ENCODE data around the gene CCNL2.

CCNL2 gene

DNA sequence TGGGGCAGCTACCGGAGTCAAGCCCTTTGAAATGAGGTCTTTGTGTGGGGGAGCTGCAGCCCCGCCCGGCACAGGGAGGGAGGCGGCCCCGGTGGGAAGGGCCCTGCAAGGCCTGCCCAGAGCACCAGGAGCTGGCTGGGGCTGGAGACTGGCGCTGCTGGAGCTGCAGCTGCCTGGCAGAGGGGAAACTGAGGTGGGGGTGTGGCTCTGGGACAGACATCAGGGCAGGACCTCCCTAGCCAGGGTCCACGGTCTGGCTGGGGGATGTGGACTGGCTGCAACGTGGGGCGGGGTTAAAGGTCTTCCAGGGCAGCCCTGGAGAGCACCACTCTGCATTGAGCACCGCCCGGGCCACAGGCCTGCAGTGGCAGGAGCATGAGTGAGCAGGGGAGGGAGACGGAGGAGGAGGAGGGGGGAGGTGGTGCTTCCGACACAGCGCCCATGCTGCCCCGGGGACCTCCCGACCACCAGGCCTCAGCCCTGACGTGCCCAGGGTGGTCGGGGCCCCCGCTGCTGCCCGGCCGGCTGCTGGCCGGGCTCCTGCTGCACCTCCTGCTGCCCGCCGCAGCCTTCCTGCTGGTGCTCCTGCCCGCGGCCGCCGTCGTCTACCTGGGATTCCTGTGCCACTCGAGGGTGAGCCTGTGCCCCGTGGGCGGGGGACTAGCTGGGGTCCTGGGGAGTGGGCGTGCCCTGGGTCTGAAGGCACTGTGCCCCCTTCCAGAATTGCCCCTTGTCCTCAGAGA, 26.8 kb upstream of the CCNL2 start:
- no peak overlapping the region for H3K4me3 ChIP-seq (ENCODE audit: low read depth, low read length)
- TF ChIP-seq, protein P1, sequence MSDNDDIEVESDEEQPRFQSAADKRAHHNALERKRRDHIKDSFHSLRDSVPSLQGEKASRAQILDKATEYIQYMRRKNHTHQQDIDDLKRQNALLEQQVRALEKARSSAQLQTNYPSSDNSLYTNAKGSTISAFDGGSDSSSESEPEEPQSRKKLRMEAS (IDR thresholded peaks at IDR 0.05; ENCODE audit: low read depth, low read length): no peak
- TF ChIP-seq, protein P2, sequence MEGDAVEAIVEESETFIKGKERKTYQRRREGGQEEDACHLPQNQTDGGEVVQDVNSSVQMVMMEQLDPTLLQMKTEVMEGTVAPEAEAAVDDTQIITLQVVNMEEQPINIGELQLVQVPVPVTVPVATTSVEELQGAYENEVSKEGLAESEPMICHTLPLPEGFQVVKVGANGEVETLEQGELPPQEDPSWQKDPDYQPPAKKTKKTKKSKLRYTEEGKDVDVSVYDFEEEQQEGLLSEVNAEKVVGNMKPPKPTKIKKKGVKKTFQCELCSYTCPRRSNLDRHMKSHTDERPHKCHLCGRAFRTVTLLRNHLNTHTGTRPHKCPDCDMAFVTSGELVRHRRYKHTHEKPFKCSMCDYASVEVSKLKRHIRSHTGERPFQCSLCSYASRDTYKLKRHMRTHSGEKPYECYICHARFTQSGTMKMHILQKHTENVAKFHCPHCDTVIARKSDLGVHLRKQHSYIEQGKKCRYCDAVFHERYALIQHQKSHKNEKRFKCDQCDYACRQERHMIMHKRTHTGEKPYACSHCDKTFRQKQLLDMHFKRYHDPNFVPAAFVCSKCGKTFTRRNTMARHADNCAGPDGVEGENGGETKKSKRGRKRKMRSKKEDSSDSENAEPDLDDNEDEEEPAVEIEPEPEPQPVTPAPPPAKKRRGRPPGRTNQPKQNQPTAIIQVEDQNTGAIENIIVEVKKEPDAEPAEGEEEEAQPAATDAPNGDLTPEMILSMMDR (IDR thresholded peaks at IDR 0.05; ENCODE audit: low read depth, low read length): no peak
- TF ChIP-seq POLR2A (IDR thresholded peaks at IDR 0.05; ENCODE audit: extremely low read depth, insufficient read length) (no peak), MYC (IDR thresholded peaks at IDR 0.05; ENCODE audit: low read depth, low read length) (no peak)
- DNase-seq (ENCODE audit: low read depth): no peak

DNA sequence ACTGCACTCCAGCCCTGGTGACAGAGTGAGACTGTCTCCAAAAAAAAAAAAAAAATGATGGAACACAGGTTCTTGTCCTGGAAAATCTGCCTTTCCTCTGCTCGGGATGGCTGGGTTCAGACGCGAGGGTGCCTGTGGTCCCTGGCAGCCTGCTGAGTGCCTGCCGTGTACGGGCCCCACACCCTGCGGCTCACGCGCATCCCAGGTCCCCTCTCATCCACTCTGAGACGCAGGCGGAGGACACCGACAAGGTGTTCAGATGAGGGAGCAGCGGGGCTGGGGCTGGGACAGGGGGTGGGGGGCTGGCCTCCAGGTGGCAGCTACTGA, 26.3 kb upstream of the CCNL2 start:
- DNase-seq (ENCODE audit: low read depth): no peak
- TF ChIP-seq, protein P2 (IDR thresholded peaks at IDR 0.05; ENCODE audit: low read depth, low read length): no peak
- TF ChIP-seq MYC (IDR thresholded peaks at IDR 0.05; ENCODE audit: low read depth, low read length) (no peak), POLR2A (IDR thresholded peaks at IDR 0.05; ENCODE audit: extremely low read depth, insufficient read length) (no peak)
- TF ChIP-seq, protein P1 (IDR thresholded peaks at IDR 0.05; ENCODE audit: low read depth, low read length): no peak

DNA sequence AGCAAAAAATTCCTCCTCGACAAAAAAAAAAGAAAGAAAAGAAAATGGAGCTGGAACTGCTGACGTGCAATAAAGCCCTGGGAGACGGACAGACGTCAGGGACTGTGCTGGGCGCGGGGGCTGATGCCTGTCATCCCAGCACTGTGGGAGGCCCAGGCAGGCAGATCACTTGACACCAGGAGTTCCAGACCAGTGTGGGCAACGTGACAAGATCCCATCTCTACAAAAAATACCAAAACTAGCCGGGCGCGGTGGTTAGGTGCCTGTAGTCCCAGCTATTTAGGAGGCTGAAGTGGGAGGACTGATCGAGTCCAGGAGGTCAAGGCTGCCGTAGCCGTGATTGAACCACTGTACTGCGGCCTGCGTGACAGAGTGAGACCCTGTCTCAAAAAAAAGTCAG, 25.6 kb upstream of the CCNL2 start:
- H3K4me3 ChIP-seq (ENCODE audit: low read depth, low read length): no peak overlapping the region
- no peak for TF ChIP-seq MYC (IDR thresholded peaks at IDR 0.05; ENCODE audit: low read depth, low read length)
- TF ChIP-seq, protein P2 (IDR thresholded peaks at IDR 0.05; ENCODE audit: low read depth, low read length): no peak
- TF ChIP-seq, protein P1 (IDR thresholded peaks at IDR 0.05; ENCODE audit: low read depth, low read length): no peak
- TF ChIP-seq POLR2A (IDR thresholded peaks at IDR 0.05; ENCODE audit: extremely low read depth, insufficient read length): no peak
- no peak for DNase-seq (ENCODE audit: low read depth)

More for the DNA sequence above, 26.3 kb upstream of the CCNL2 start:
- H3K4me3 ChIP-seq (ENCODE audit: low read depth, low read length): no peak overlapping the region

DNA sequence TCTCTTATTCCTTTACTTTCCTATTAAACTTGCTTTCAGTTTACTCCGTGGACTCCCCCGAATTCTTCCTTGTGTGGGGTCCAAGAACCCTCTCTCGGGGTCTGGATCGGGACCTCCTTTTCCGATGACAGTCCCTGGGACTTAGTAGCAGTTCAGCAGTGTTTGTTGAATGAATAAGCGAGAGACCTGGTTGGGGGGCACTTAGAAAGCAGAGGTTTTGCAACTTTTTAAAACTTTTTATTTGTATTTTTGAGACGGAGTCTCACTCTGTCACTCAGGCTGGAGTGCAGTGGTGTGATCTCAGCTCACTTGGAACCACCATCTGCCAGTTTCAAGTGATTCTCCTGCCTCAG, 24.1 kb upstream of the CCNL2 start:
- no peak overlapping the region for H3K4me3 ChIP-seq (ENCODE audit: low read depth, low read length)
- DNase-seq (ENCODE audit: low read depth): no peak
- TF ChIP-seq, protein P1 (IDR thresholded peaks at IDR 0.05; ENCODE audit: low read depth, low read length): no peak
- TF ChIP-seq, protein P2 (IDR thresholded peaks at IDR 0.05; ENCODE audit: low read depth, low read length): no peak
- TF ChIP-seq MYC (IDR thresholded peaks at IDR 0.05; ENCODE audit: low read depth, low read length) (no peak), POLR2A (IDR thresholded peaks at IDR 0.05; ENCODE audit: extremely low read depth, insufficient read length) (no peak)

DNA sequence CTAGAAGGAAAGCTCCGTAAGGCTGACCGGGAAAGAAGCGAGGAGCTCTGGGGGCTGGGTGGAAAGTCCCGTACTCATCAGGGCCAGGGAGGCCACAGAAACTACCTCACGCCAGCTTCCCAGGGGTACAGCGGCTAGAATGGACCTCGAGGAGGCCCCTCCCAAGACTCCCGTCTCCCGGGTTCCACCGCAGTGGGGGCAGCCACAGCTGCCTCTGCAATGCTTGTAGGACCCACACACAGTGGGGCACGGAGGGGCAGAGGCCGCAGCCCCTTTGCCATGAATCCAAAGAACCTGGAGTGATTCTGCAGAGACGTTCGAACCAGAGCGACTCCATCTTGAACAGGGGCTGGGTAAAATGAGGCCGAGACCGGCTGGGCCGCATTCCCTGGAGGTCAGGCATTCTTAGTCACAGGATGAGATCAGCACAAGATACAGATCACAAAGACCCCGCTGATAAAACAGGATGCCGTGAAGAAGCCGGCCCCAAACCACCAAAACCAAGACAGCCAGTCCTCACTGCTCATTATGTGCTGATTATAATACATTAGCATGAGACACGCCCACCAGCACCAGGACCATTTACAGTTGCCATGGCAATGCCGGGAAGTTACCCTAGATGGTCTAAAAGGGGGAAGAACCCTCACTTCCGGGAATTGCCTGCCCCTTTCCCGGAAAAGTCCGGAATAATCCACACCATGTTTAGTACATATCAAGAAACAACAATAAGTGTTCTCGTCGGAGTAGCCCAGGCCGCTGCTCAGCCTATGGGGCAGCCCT, 23.5 kb upstream of the CCNL2 start:
- TF ChIP-seq POLR2A (IDR thresholded peaks at IDR 0.05; ENCODE audit: extremely low read depth, insufficient read length): no peak
- TF ChIP-seq, protein P1 (IDR thresholded peaks at IDR 0.05; ENCODE audit: low read depth, low read length): no peak
- no peak for TF ChIP-seq MYC (IDR thresholded peaks at IDR 0.05; ENCODE audit: low read depth, low read length)
- TF ChIP-seq, protein P2 (IDR thresholded peaks at IDR 0.05; ENCODE audit: low read depth, low read length): no peak
- peak; percentile 63 for DNase-seq (ENCODE audit: low read depth)
- H3K4me3 ChIP-seq (ENCODE audit: low read depth, low read length): no peak overlapping the region
